Measurements from ENCODE around the gene NAPG. TPM values are rescaled to one million over a fixed set of nuclear protein-coding genes. Genes with fewer than 3 reads are reported as not detected.
"Not testable (repeated sequence)": the region's sequence is repeated elsewhere in the genome, so short reads cannot be mapped to it uniquely, and the experiment has no call there.

The NAPG gene
- total RNA-seq, 1 donor from 2014 or later, result 54.5 TPM

DNA sequence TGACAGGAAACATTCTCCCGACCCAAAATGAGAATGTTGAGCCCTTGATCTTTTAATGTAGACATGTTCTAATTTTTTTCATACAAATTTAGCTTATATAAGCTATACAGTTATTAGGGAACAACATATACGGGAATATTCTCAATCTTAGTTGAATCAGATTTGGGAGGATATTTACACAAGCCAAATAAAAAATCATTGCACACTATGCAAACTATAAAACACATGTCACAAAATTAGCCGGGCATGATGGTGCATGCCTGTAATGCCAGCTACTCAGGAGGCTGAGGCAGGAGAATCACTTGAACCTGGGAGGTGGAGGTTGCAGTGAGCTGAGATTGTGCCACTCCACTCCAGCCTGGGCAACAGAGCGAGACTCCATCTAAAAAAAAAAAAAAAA, 71.9 kb downstream of the NAPG start:
- not testable (repeated sequence) for DNase-seq (ENCODE audit: low read depth); H3K36me3 ChIP-seq (ENCODE audit: control insufficient read depth, insufficient read depth, low read length); FAIRE-seq; H3K4me3 ChIP-seq (ENCODE audit: low read depth, low read length); H3K27me3 ChIP-seq (ENCODE audit: control insufficient read depth, insufficient read depth, low read length)

DNA sequence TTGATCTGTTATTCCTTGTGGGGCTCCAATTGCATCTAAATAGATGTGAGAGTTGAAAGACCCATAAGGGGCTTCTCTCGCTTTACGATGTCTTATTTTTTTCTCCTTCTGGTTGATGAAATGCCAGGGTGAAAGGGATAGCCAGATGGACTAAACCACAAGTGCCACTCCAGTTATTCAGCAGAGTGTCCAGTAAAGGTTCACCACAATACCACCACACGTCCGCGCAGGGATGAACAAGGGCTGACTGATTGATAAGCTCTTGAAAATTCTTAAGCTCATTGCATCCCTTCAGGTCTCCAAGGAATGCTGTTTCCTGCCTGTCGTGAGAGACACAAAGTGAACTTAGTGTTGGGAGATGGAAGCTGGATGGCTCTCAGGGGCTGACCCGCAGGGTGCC, 74.9 kb downstream of the NAPG start:
- not testable (repeated sequence) for H3K27me3 ChIP-seq (ENCODE audit: control insufficient read depth, insufficient read depth, low read length); FAIRE-seq; H3K36me3 ChIP-seq (ENCODE audit: control insufficient read depth, insufficient read depth, low read length); DNase-seq (ENCODE audit: low read depth); H3K4me3 ChIP-seq (ENCODE audit: low read depth, low read length)

Other genes starting within 250 kb of the NAPG start
- under 0.01 and 0.64 TPM in 2 replicates for gene APCDD1, start 71.4 kb upstream of the NAPG start, total RNA-seq